ENCODE measurements around the gene TMEM132E.
A peak's percentile ranks its signal among the peaks of the same experiment; 100 is the strongest.

TMEM132E gene

GRCh38 chr17:34562387-34562786 lies 17.0 kb upstream of the TMEM132E start:
- peaks cover 7% of the 10 kb centered on the region for H3K27me3 Mint-ChIP-seq
- H3K36me3 Mint-ChIP-seq = no peaks in the 10 kb centered on the region
- H3K4me3 Mint-ChIP-seq = no peak overlapping the region
- no peaks in the 10 kb centered on the region for H3K9me3 Mint-ChIP-seq
- no peaks in the 10 kb centered on the region for H3K4me1 Mint-ChIP-seq
- no peak overlapping the region for H3K27ac Mint-ChIP-seq

- no peaks in the 10 kb centered on the region for H3K36me3 Mint-ChIP-seq
- no peaks in the 10 kb centered on the region for H3K9me3 Mint-ChIP-seq
- no peaks in the 10 kb centered on the region for H3K4me1 Mint-ChIP-seq
- H3K4me3 Mint-ChIP-seq = no peak overlapping the region
- H3K27ac Mint-ChIP-seq = no peak overlapping the region
- peaks cover 13% of the 10 kb centered on the region for H3K27me3 Mint-ChIP-seq
Measured at GRCh38 chr17:34565713-34566112, 13.7 kb upstream of the TMEM132E start.

DNA sequence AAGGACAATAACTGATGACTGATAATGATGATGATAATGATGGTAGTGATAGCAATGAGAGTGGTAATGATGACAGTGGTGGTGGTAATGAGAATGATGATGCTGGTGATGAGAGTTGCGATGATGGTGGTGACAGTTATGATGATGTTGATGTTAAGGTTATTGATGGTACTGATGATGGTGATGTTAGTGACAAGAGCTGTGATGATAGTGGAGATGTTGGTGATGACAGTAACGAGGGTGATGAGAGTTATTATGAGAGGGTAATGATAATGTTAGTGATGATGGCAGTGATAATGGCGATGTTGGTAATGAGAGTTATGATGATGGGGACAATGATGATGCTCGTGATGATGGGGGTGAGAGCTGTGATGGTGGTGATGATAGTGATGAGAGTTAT lies 13.2 kb upstream of the TMEM132E start:
- no peaks in the 10 kb centered on the region for H3K36me3 Mint-ChIP-seq
- peaks cover 14% of the 10 kb centered on the region for H3K27me3 Mint-ChIP-seq
- H3K4me3 Mint-ChIP-seq = no peak overlapping the region
- H3K9me3 Mint-ChIP-seq = no peaks in the 10 kb centered on the region
- H3K4me1 Mint-ChIP-seq = no peaks in the 10 kb centered on the region
- no peak overlapping the region for H3K27ac Mint-ChIP-seq

- H3K4me3 Mint-ChIP-seq = no peak overlapping the region
- H3K27ac Mint-ChIP-seq = no peak overlapping the region
- H3K36me3 Mint-ChIP-seq = no peaks in the 10 kb centered on the region
Measured at GRCh38 chr17:34566873-34567272, 12.5 kb upstream of the TMEM132E start.

GRCh38 chr17:34567691-34568465 lies 11.5 kb upstream of the TMEM132E start:
- Mint-ChIP-seq H3K4me1 (no peaks in the 10 kb centered on the region), H3K27me3 (peaks cover 22% of the 10 kb centered on the region), H3K27ac (no peak overlapping the region), H3K9me3 (no peaks in the 10 kb centered on the region), H3K4me3 (no peak overlapping the region), H3K36me3 (no peaks in the 10 kb centered on the region)

More at GRCh38 chr17:34566873-34567272, 12.5 kb upstream of the TMEM132E start:
- no peaks in the 10 kb centered on the region for H3K4me1 Mint-ChIP-seq
- H3K9me3 Mint-ChIP-seq = no peaks in the 10 kb centered on the region
- peaks cover 14% of the 10 kb centered on the region for H3K27me3 Mint-ChIP-seq

DNA sequence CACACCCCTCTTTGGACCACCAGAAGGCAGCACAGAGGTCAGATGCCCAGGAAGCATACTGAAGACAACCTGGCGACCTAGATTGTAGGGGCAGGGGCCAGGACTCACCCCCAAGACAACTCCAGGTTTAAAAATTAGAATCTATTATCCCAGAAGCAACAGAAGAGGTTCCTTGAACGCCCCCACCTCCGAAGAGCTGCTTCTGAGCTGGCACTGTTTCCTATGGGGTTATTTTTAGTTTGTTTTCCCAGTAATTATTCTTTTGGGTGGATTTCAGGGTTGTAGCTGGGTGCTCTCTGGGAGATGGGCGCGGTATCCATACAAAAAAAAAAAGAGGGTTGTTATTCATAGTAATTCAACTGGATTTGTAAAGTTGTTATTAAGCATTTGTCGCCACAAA lies 10.4 kb upstream of the TMEM132E start:
- Mint-ChIP-seq H3K4me1 (no peaks in the 10 kb centered on the region), H3K4me3 (no peak overlapping the region), H3K27me3 (peaks cover 25% of the 10 kb centered on the region), H3K36me3 (no peaks in the 10 kb centered on the region), H3K9me3 (no peaks in the 10 kb centered on the region), H3K27ac (no peak overlapping the region)

DNA sequence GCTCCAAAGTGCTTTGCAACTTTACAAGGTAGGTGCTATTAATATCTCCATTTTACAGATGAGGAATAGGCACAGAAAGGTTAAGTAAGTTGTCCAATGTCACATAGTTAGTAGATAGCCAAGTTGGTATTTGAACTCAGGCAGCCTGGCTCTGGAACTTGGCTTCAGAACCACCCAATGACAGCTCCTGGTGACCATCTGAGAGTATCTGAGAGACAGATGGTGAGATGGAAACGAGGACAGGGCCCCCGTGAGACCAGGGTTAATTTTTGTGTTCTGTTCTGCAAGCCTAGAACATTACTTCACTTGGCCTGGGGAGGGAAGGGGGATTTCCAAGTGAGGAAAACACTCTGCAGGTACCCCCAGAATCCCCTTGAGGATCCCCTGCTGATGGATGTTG lies 9.8 kb upstream of the TMEM132E start:
- Mint-ChIP-seq H3K4me1 (no peaks in the 10 kb centered on the region), H3K9me3 (no peaks in the 10 kb centered on the region), H3K36me3 (no peaks in the 10 kb centered on the region), H3K27me3 (peaks cover 24% of the 10 kb centered on the region), H3K4me3 (no peak overlapping the region), H3K27ac (no peak overlapping the region)

DNA sequence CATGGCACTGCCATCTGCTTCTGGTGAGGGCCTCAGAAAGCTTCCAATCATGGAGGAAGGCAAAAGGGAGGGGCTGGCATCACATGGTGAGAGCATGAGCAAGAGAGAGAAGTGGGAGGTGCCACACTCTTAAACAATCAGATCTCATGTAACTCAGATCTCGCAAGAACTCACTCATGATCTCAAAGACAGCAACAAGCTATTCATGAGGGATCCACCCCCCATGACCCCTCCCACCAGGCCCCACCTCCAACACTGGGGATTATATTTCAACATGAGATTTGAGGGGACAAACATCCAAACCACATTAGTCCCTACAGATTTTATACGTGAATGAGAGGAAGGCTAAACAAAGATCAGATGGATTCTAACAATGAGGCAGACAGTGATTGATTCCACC lies 8.9 kb upstream of the TMEM132E start:
- Mint-ChIP-seq H3K4me1 (no peaks in the 10 kb centered on the region), H3K36me3 (no peaks in the 10 kb centered on the region), H3K9me3 (no peaks in the 10 kb centered on the region), H3K27me3 (peaks cover 29% of the 10 kb centered on the region), H3K27ac (no peak overlapping the region), H3K4me3 (no peak overlapping the region)

- Mint-ChIP-seq H3K27ac (peak overlapping the region; percentile 0), H3K27me3 (peaks cover 30% of the 10 kb centered on the region), H3K36me3 (no peaks in the 10 kb centered on the region), H3K9me3 (no peaks in the 10 kb centered on the region), H3K4me1 (no peaks in the 10 kb centered on the region), H3K4me3 (no peak overlapping the region)
Measured at GRCh38 chr17:34571428-34572130, 7.8 kb upstream of the TMEM132E start.

GRCh38 chr17:34572483-34572882 lies 6.9 kb upstream of the TMEM132E start:
- no peaks in the 10 kb centered on the region for H3K36me3 Mint-ChIP-seq
- H3K27me3 Mint-ChIP-seq = peaks cover 38% of the 10 kb centered on the region
- H3K4me3 Mint-ChIP-seq = no peak overlapping the region
- H3K9me3 Mint-ChIP-seq = no peaks in the 10 kb centered on the region
- no peaks in the 10 kb centered on the region for H3K4me1 Mint-ChIP-seq
- no peak overlapping the region for H3K27ac Mint-ChIP-seq

DNA sequence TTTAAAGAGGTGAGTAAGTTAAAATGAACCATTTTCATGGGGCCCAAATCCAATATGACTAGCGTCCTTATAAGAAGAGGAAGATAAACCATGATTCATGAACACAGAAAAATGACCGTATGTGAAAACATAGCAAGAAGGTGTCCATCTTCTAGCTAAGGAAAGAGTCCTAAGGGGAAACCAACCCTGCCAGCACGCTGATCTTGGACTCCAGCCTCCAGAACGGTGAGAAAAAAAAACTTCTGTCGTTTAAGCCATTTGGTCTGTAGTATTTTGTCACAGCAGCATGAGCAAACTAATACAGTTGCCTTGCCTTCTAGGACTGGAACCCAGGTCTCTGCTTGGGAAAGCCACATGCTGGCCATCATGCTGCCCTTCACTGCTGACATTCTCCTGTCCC lies 4.2 kb upstream of the TMEM132E start:
- no peak overlapping the region for H3K27ac Mint-ChIP-seq

DNA sequence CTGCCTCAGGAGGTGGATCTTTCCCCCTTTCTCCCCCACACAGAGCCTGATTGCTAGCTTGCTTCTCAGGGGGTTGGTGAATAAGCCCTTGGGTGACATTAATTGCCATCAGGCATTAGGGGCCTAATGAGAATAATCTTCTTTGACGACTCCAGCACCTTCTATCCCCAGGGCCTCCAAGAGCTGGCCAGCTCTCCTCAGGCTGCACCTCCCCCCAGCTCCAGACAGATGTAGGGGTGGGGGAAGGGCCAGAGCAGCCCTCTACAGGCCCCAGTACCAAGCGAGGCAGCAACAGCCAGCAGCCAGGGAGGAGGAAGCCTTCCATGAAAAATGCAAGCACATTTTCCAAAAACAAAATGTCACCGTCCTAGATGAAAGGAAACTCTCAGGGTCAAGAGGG lies 1.4 kb upstream of the TMEM132E start:
- Mint-ChIP-seq H3K27ac (no peak overlapping the region), H3K9me3 (no peaks in the 10 kb centered on the region), H3K27me3 (peaks cover 49% of the 10 kb centered on the region), H3K4me1 (peaks cover 12% of the 10 kb centered on the region), H3K4me3 (no peak overlapping the region), H3K36me3 (no peaks in the 10 kb centered on the region)

More for the DNA sequence above, 4.2 kb upstream of the TMEM132E start:
- no peaks in the 10 kb centered on the region for H3K36me3 Mint-ChIP-seq
- no peak overlapping the region for H3K4me3 Mint-ChIP-seq
- peaks cover 50% of the 10 kb centered on the region for H3K27me3 Mint-ChIP-seq
- no peaks in the 10 kb centered on the region for H3K9me3 Mint-ChIP-seq
- peaks cover 7% of the 10 kb centered on the region for H3K4me1 Mint-ChIP-seq

DNA sequence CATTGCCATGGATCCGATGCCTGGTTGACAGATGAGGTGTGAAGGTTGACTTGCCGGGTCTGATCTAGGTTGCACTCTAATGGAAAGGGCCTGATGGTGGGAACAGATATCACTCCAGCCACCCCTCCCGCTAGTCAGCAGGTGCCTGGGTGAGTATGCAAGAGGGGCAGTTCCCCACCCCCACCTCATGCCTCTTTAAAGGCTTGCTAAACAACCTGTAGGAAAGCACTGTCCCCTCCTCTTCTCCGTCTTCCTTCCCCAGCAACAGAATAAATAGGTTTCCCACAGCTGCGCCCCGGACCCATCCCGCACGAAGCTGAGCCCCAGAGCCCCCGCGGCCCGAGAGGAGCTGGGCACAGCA lies 746 bp upstream of the TMEM132E start:
- H3K9me3 Mint-ChIP-seq = no peaks in the 10 kb centered on the region

DNA sequence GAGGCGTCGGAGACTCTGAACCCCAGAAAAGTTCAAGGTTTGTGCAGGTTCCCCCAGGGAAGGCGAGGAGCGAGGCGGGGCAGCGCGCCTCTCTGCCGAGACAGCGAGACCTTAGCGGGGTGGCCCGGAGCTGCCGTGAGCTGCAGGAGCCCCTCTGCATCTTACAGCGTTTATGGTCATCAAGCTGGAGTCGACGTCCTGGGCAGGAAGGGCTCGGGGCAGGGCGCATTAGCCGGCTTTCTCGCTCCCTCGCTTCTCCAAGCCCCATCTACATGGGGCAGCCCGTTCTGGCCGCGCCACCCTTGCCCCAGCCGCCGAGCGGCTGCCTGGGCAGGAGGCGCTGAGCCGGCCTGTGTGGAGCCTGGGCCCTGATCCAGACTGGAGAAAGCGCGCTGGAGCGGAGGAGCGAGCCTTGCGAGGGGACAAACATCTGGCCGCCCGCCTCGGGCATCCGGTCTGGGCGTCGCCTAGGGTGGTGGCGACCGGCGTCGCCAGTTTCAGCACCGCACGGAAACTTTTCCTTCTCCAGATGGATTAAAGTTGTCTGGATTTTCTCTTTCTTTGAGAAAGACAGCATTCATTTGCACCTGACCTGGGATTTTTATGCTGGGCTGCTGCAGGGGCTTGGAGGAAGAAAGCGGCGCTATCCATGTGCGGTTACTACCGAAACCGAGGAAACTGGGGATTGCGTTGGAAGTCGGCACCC lies 750 bp downstream of the TMEM132E start:
- Mint-ChIP-seq H3K27me3 (peaks cover 55% of the 10 kb centered on the region), H3K4me3 (peak overlapping the region; percentile 80), H3K9me3 (no peaks in the 10 kb centered on the region), H3K4me1 (peaks cover 12% of the 10 kb centered on the region), H3K36me3 (no peaks in the 10 kb centered on the region), H3K27ac (no peak overlapping the region)

More for the DNA sequence above, 746 bp upstream of the TMEM132E start:
- H3K36me3 Mint-ChIP-seq = no peaks in the 10 kb centered on the region
- H3K27me3 Mint-ChIP-seq = peaks cover 48% of the 10 kb centered on the region
- peaks cover 12% of the 10 kb centered on the region for H3K4me1 Mint-ChIP-seq
- H3K27ac Mint-ChIP-seq = no peak overlapping the region
- H3K4me3 Mint-ChIP-seq = peak overlapping the region; percentile 88

- H3K4me3 Mint-ChIP-seq = peak overlapping the region; percentile 80
- H3K4me1 Mint-ChIP-seq = peaks cover 12% of the 10 kb centered on the region
- H3K27me3 Mint-ChIP-seq = peaks cover 57% of the 10 kb centered on the region
- H3K27ac Mint-ChIP-seq = no peak overlapping the region
- no peaks in the 10 kb centered on the region for H3K9me3 Mint-ChIP-seq
- no peaks in the 10 kb centered on the region for H3K36me3 Mint-ChIP-seq
Measured at GRCh38 chr17:34580685-34581445, 1.5 kb downstream of the TMEM132E start.

Measured in activated naive CD4-positive, alpha-beta T cell treated with anti-CD3 and anti-CD28 coated beads, Interleukin-2, amount 50 U/mL, for 24 hours (primary cell).